Middle frontal gyrus (tissue), 1 donor: ENCODE results near the gene CBX5.
"Not testable (repeated sequence)": the region's sequence is repeated elsewhere in the genome, so short reads cannot be mapped to it uniquely, and the experiment has no call there.

Source experiments
- DNase-seq: peaks from one replicate; pipeline ENCODE4 v3.0.0-alpha.2; 2015; ENCODE audit warnings: low spot score; ENCODE audit errors: extremely low spot score

Gene CBX5

GRCh38 chr12:54294152-54294952 lies 14.4 kb upstream of the CBX5 start:
- DNase-seq: no peak

GRCh38 chr12:54292931-54293241 lies 13.0 kb upstream of the CBX5 start:
- no peak for DNase-seq

GRCh38 chr12:54292083-54292930 lies 12.4 kb upstream of the CBX5 start:
- DNase-seq: no peak

GRCh38 chr12:54287261-54288157 lies 7.6 kb upstream of the CBX5 start:
- no peak for DNase-seq

- DNase-seq: no peak
Observed at GRCh38 chr12:54286042-54287030, 6.4 kb upstream of the CBX5 start.

- no peak for DNase-seq
Observed at GRCh38 chr12:54285150-54286041, 5.5 kb upstream of the CBX5 start.

GRCh38 chr12:54284070-54284780 lies 4.3 kb upstream of the CBX5 start:
- not testable (repeated sequence) for DNase-seq

- no peak for DNase-seq
Observed at GRCh38 chr12:54282949-54283593, 3.1 kb upstream of the CBX5 start.

- not testable (repeated sequence) for DNase-seq
Observed at GRCh38 chr12:54281694-54282093, 1.8 kb upstream of the CBX5 start.

GRCh38 chr12:54281261-54281638 lies 1.3 kb upstream of the CBX5 start:
- not testable (repeated sequence) for DNase-seq

- DNase-seq: peak; percentile 98
Observed at GRCh38 chr12:54280468-54281260, 742 bp upstream of the CBX5 start, which contains the start of gene HNRNPA1. Gene HNRNPA1, plus strand, starts transcription at chr12:54280726. Its CDS starts 82 bp downstream, at chr12:54280808.

- DNase-seq: no peak
Observed at GRCh38 chr12:54279227-54279631, 693 bp downstream of the CBX5 start.

- DNase-seq: no peak
Observed at GRCh38 chr12:54277823-54278276, 2.1 kb downstream of the CBX5 start.

- DNase-seq: no peak
Observed at GRCh38 chr12:54276368-54276767, 3.6 kb downstream of the CBX5 start.

GRCh38 chr12:54273981-54274380 lies 5.9 kb downstream of the CBX5 start:
- no peak for DNase-seq

GRCh38 chr12:54272214-54272613 lies 7.7 kb downstream of the CBX5 start:
- no peak for DNase-seq

GRCh38 chr12:54270345-54270744 lies 9.6 kb downstream of the CBX5 start:
- DNase-seq: no peak
